WTC11 (cell line): Measurements from ENCODE around the gene ARL6IP6.

ENCODE experiments used
- IRF2 ChIP-seq: sonication (generic); formaldehyde crosslinking; IDR thresholded peaks from 2 replicates; pipeline ENCODE4 v1.8.0; 2022; ENCODE audit warnings: low read depth, missing genetic modification reagents, borderline replicate concordance
- TF ChIP-seq, protein P1 (sequence below): fragments of 200-600 bp; IDR thresholded peaks from 2 replicates; pipeline ENCODE4 v1.8.0; 2022; ENCODE audit warnings: antibody characterized with exemption

DNA sequence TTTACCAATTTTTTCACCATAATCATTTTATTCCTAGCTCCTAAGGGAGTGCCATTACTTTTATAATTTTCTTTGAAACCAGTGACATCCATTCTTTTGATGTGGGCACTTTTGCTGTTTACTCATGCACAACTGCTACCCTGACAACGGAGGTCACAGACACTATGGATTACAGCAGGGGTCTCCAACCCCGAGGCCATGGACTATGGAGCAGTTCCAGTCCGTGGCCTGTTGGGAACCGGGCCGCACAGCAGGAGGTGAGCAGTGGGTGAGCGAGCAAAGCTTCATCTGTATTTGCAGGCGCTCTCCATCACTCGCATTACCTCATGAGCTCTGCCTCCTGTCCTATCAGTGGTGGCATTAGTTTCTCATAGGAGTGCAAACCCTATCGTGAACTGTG, 35.8 kb upstream of the ARL6IP6 start:
- TF ChIP-seq IRF2 (CRISPR knock-in tag), result no peak
- TF ChIP-seq, protein P1, sequence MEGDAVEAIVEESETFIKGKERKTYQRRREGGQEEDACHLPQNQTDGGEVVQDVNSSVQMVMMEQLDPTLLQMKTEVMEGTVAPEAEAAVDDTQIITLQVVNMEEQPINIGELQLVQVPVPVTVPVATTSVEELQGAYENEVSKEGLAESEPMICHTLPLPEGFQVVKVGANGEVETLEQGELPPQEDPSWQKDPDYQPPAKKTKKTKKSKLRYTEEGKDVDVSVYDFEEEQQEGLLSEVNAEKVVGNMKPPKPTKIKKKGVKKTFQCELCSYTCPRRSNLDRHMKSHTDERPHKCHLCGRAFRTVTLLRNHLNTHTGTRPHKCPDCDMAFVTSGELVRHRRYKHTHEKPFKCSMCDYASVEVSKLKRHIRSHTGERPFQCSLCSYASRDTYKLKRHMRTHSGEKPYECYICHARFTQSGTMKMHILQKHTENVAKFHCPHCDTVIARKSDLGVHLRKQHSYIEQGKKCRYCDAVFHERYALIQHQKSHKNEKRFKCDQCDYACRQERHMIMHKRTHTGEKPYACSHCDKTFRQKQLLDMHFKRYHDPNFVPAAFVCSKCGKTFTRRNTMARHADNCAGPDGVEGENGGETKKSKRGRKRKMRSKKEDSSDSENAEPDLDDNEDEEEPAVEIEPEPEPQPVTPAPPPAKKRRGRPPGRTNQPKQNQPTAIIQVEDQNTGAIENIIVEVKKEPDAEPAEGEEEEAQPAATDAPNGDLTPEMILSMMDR, result no peak
